Measurements from ENCODE around the gene BAIAP2.

GRCh38 chr17:81049372-81049911 is 14.5 kb downstream of the BAIAP2 start:
- no peak for TF ChIP-seq CTCF (IDR thresholded peaks at IDR 0.05)
- no peak for TF ChIP-seq POLR2A (IDR thresholded peaks at IDR 0.05; ENCODE audit: low read length)
- TF ChIP-seq ESRRA (IDR thresholded peaks at IDR 0.05; ENCODE audit: borderline replicate concordance, low read length), result no peak
- no peak for TF ChIP-seq CHD2 (IDR thresholded peaks at IDR 0.05; ENCODE audit: low read length, partially characterized antibody)
- TF ChIP-seq REST (IDR thresholded peaks at IDR 0.05), result no peak
- TF ChIP-seq MAX (IDR thresholded peaks at IDR 0.05), result no peak
- TF ChIP-seq ZFP36 (IDR thresholded peaks at IDR 0.05; ENCODE audit: borderline replicate concordance, partially characterized antibody), result no peak
- TF ChIP-seq RNF2 (IDR thresholded peaks at IDR 0.05; ENCODE audit: borderline replicate concordance, low read depth), result no peak
- no peak for TF ChIP-seq E2F6 (IDR thresholded peaks at IDR 0.05; ENCODE audit: borderline replicate concordance, low read depth)

Measured in A549 (cell line).